Hippocampal formation (tissue), 2 donors: ENCODE results near the gene QSOX1.

Experiments
- DNase-seq, 2 donors: peaks; one replicate each; lab custom pipeline; 2025; lab: John Stamatoyannopoulos, UW

QSOX1 gene

DNA sequence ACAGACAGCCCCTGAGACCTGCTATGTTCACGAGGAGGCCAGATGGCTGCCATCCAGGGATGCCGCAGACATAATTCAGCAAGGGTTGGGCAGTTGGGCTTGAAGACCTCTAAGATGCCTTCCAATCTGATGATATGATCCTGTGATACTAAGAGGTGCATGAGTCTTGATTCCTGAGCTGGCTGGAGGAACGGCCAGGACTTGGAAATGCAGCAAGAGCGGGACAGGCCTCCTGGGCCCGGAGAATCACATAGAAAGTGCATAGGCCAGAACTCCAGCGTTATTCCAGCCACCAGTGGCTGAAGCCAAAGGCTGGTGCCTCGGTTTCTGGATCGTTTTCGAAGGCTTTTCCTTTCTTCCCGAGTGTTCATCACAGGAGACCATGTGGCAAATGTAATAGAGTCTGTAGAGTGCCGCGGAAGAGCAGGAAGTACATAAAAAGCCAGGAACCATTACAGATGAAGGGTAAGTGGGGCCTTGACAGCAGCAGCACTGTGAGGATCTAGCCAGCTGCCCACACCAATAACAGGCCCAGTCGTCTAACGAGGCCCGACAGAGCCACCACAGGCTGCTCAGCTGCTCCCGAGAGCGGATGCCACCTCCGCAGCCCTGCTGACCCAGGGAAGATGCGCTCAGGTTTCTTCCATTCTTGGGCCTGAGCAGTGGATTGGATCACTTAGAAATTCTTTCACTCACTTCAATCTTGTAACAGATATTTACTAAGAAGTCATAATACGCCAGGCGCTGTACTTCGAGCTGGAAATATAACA, 61.4 kb downstream of the QSOX1 start:
- DNase-seq, result no peak

DNA sequence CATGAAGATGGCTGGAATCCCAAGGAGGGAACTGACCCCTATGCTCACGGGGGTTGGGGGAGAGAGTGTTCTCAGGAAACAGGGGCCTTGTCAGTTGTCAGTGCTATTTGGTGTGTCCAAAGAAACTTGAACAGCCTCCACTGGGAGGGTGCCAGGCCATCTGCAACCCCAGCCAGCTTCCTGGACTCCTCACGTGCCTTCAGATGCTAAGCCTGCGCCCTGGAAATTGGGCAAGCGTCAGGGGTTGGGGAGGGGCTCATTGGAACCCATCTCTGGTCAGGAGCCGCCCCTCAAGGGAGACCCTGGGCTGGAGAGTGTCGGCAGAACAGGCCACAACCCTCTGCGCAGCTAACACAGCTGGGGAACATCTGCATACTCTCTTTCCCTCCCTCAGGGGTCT, 62.3 kb downstream of the QSOX1 start:
- DNase-seq, result no peak

GRCh38 chr1:180218806-180219765, 64.4 kb downstream of the QSOX1 start:
- no peak for DNase-seq

DNA sequence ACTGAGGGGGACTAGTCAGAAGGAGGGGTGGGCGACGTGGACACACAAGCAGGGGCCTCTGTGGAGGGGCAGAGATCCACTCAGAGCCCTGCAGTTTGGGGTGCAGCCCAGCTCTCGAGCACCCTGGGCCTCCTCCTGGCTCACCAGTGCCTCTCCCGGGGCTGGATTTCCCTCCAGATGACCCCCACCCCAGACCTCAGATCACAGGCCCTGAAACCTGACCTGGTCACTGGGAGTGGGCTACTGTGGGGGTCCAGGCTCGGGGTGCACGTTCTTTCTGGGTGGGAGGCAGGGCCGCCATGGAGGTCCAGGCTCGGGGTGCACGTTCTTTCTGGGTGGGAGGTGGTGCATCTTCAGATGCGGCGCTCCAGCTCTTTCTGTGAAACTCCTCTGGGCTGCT, 65.1 kb downstream of the QSOX1 start:
- DNase-seq, result no peak

- no peak for DNase-seq
These were observed 66.8 kb downstream of the QSOX1 start for GRCh38 chr1:180221462-180221861.

- no peak for DNase-seq
These were observed 70.2 kb downstream of the QSOX1 start for GRCh38 chr1:180224902-180225301.

- no peak for DNase-seq
These were observed 70.7 kb downstream of the QSOX1 start for GRCh38 chr1:180225403-180225802.

DNA sequence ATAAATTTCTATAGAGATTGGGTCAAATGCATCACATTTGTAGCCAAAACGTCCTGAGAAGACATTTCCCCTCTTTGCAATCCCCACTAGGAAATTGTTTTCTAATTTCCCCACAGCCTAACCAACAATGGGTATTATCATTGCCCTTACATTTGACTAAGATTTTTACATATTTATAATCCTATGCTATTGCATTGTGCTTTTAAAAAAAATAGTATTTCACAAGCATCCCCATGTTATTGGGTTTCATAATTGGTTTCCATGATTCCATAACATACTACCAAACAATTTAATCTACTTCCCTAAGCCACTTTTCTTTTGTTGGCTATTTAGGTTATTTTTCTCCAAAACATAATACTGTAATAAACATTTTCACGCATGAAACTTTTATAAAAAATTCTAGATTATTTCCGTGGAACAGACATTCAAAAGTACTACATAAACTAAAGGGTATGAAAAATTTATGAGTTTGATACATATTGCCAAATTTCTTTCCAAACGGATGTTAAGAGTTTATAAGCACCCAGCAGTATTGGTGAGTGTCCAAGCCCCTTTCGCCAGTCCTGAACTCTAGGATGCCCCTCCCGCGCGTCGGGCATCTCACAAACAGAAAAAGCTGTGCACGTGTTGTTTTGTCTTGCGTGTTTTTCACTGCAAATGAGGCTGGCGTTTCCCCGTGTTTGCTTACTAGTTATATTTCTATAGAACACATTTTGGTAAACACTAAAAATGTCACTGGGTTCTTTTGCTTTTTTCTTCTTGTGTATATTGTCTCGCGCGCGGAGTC, 73.4 kb downstream of the QSOX1 start:
- DNase-seq, result no peak

- DNase-seq, result no peak
These were observed 74.2 kb downstream of the QSOX1 start for GRCh38 chr1:180228648-180229482.

DNA sequence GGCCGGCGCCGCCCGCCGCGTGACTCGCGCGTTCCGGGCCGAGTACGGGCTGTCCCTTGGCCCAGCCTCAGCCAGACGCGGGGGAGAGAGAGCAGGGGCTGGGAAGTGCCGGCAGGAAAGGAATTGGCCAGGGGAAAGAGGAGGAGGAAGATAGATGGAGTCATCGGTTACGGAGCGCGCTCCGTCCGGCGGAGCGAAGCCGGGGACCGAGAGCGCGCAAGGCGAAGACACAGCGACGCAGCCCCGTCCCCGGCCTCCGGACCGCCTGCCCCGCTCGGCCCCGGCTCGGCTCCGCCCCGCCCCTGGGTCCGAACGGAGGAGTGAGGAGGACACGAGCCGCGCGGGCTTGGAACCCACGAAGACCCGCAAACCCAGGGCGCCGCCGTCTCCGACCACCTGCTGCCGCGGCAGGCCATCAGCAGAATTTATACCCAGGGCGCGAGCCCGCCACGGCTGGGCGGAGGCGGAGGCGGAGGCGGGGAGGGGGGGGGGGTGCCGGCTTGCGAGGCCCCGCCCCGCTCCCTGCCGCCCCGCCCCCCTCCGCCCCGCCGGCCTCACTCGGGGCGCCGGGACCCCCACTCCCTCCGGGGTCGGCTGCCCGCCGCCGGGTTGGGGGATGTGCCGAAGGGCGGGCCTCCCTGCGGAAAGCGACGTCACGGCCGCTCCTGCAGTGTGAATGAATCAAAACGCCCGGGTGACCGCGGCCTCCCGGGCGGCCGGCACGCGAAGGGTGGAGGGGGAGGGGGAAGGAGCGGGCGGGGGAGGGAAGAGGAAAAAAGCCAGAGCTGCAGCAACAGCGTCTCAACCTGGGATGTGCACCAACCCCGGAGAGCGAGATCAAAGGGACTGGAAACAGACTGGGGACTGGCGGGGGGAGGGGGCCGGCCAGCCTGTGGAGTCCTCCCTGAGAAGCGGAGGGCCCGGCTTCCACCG, 75.1 kb downstream of the QSOX1 start, which contains the start of gene LHX4:
Gene LHX4, plus strand, starts transcription at position 782 of the 933 bp plus-strand sequence. CDS start 266 bp downstream, outside the sequence.
- DNase-seq, result no peak

DNA sequence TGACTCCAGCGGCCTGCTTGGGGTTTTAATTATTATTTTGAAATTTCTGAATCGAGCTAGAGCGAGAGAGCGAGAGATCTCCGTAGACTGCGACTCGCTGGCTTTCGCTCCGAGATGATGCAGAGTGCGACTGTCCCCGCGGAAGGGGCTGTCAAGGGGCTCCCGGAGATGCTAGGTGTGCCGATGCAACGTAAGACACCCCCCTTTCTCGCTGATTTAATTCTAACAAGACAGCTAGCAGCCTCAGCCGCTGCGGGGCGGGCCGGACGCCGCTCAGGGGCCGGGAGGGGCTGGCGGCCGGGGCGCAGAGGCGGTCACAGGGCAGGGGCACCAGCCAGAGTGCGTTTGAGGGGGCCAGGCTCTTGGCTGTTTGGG, 75.7 kb downstream of the QSOX1 start:
- no peak for DNase-seq

GRCh38 chr1:180230791-180231505, 76.3 kb downstream of the QSOX1 start:
- DNase-seq, result no peak

GRCh38 chr1:180231506-180231921, 76.8 kb downstream of the QSOX1 start:
- no peak for DNase-seq

GRCh38 chr1:180231936-180232335, 77.3 kb downstream of the QSOX1 start:
- no peak for DNase-seq

GRCh38 chr1:180232521-180233043, 77.9 kb downstream of the QSOX1 start:
- no peak for DNase-seq

GRCh38 chr1:180233191-180234011, 78.7 kb downstream of the QSOX1 start:
- DNase-seq, result no peak

- no peak for DNase-seq
These were observed 79.9 kb downstream of the QSOX1 start for GRCh38 chr1:180234369-180235076.
